ENCODE results near the gene CD163. TPM values are rescaled to one million over a fixed set of nuclear protein-coding genes. Genes with fewer than 3 reads are reported as not detected.

Gene CD163
- total RNA-seq, 1 experiment from 2014 or later, result 0.07 TPM

- Histone ChIP-seq H3K56ac (ENCODE audit: insufficient read length, low read depth, low read length) (no peak overlapping the region), H2BK120ac (ENCODE audit: low read depth, low read length, poor library complexity, severe bottlenecking) (no peak overlapping the region), H3K4ac (ENCODE audit: low read depth, low read length) (no peak overlapping the region), H3K27me3 (ENCODE audit: insufficient read depth, low read length) (no peaks in the 10 kb centered on the region), H3K23ac (ENCODE audit: insufficient read length, low read depth, low read length) (no peak overlapping the region), H2BK15ac (ENCODE audit: low read depth, low read length) (no peak overlapping the region), H2AK5ac (ENCODE audit: insufficient read length, low read length) (no peak overlapping the region), H3K79me2 (ENCODE audit: insufficient read depth, low read length) (no peaks in the 10 kb centered on the region), H3K27ac (ENCODE audit: insufficient read length, low read depth, low read length) (no peak overlapping the region), H2AFZ (ENCODE audit: low read length) (no peak overlapping the region), H2BK5ac (ENCODE audit: insufficient read length, low read length) (no peak overlapping the region), H4K5ac (ENCODE audit: insufficient read length, low read depth, low read length) (no peak overlapping the region), H2BK12ac (ENCODE audit: insufficient read length, low read depth, low read length) (no peak overlapping the region), H4K8ac (replicated peaks; ENCODE audit: insufficient read length, low read depth, low read length) (no peak overlapping the region), H3K14ac (ENCODE audit: insufficient read depth, low read length) (no peak overlapping the region), H2BK20ac (ENCODE audit: low read depth, low read length, poor library complexity, severe bottlenecking) (no peak overlapping the region), H3K79me1 (ENCODE audit: insufficient read depth, low read depth, low read length, poor library complexity, severe bottlenecking) (no peaks in the 10 kb centered on the region), H3K4me1 (ENCODE audit: insufficient read depth, low read length) (no peaks in the 10 kb centered on the region), H3K23me2 (ENCODE audit: insufficient read length, low read depth, low read length, poor library complexity, severe bottlenecking) (no peaks in the 10 kb centered on the region), H4K20me1 (ENCODE audit: control insufficient read depth, insufficient read depth, insufficient read length) (no peaks in the 10 kb centered on the region), H3K9ac (ENCODE audit: extremely low read depth, insufficient read length, low read length) (no peak overlapping the region), H3K18ac (ENCODE audit: insufficient read length, low read depth, low read length) (no peak overlapping the region), H3K4me2 (ENCODE audit: insufficient read depth, insufficient read length, low read length) (no peak overlapping the region), H4K91ac (ENCODE audit: insufficient read length, low read depth, low read length) (no peak overlapping the region), H3T11ph (ENCODE audit: low read length) (no peak overlapping the region), H3K9me3 (ENCODE audit: control insufficient read depth, low read depth, low read length) (no peaks in the 10 kb centered on the region)
- no peak for DNase-seq
- no peak overlapping the region; a peak in 1 of 7 replicates for H3K27ac Mint-ChIP-seq
- H3K4me1 Mint-ChIP-seq, result no peaks in the 10 kb centered on the region
- H3K27me3 Mint-ChIP-seq (ENCODE audit: low read depth), result peaks cover 5% of the 10 kb centered on the region; the same call in 1 of the 2 replicates
- TF ChIP-seq CTCF (conservative IDR thresholded peaks at IDR 0.05), result no peak
- no peaks in the 10 kb centered on the region for H3K9me3 Mint-ChIP-seq
- no peaks in the 10 kb centered on the region; a peak in 1 of 7 replicates for H3K36me3 Mint-ChIP-seq (ENCODE audit: insufficient read depth in 1 of 3, low read depth in 3 of 3)
- H3K4me3 Mint-ChIP-seq, result no peak overlapping the region
- no CpG with 5 or more reads among the region's 4 CpGs for WGBS (ENCODE audit: extremely low coverage, insufficient read length, low lambda C conversion rate)
Observed at GRCh38 chr12:7485095-7485494, 18.5 kb downstream of the CD163 start.
